ENCODE results near the gene APOM.

The APOM gene

DNA sequence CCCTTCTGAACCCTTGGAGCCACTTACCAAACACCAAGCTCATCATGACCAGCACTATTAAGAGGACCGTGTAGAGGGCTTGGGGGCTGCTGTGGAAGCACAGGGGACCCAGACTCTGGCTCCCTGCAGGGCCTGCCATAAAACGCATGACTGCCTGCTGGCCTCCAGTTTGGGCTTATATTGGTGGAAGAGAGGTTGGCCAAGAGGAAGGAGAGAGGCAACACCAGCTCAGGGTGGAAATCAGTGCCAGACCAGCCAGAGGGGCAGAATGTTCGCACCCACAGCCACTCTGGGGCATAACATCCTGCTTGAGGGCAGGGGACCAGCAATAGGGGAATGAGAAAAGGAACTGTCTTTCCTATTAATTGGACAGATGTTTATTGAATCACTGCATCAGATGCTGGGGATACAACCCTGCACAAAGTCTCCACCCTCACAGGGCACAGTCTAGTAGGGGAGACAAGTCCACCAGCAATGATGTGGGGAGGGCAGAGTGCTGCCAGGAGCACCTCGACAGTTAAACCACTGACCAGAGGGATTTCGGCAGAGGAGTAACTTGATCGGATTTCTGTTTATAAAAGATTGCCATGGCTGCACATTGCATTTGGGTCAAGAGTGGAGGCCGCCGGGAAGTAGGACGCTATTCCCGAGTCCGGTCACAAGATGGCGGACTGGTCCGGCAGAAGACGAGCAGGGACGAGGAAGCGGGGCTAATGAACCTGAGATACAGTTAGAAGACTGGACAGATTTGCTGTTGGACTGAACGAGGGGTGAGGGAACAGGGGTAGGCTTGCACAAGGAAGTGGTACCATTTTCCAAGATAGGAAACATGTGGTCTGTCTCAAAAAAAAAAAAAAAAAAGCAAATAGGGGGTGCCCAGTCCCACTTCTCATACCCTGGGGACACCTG is 24.8 kb downstream of the APOM start, which contains the start of gene LY6G5C:
Gene LY6G5C, minus strand, starts transcription at position 842 of the 909 bp plus-strand sequence. Its CDS starts 694 bp downstream, at position 148.
- peak; percentile 43 for DNase-seq (ENCODE audit: low read depth)

DNA sequence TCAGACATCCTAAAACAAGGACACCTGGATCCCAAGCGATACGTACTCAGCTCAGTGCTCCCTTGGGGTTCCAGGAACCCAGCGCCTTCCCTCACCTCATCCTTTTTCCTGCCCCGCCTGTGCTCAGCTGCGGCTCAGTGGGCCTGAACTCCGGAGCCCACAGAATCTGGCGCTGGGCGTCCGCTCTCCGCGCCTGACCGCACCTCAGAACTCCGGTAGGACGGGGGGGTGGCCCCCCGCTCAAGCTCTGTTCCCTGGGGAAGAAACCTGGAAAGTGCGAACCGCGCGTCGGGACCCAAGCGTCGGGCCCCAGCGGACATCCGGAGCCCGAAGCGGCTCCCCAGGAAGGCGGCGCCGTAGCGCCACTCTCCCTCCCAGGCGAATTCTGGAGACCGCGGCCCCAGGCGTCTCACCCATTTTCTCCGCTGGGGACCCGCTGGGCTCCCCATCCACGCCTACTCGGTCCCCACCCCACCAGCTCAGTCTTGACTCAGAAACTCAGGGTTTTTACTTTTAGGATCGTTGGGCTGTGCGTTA is 25.5 kb downstream of the APOM start:
- no peak for DNase-seq (ENCODE audit: low read depth)

DNA sequence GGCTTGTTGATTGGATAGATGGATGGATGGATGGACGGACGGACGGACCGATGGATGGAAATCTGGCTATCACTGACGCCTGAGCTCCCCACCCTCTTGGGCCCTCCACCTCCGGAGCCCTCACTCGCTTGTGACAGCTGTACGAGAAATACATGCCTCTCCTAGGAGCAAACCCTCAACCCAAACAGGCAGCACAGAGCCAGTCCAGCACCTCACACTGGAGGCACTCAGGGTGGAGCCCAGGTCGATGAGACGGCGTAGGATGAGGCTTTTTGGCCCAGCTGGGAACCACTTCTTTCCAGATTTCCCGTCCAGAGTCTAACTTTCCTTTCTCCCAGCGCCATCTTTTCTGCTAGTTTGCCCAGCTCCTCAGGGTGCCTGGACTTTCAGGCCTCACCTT is 27.9 kb downstream of the APOM start:
- no peak for DNase-seq (ENCODE audit: low read depth)

DNA sequence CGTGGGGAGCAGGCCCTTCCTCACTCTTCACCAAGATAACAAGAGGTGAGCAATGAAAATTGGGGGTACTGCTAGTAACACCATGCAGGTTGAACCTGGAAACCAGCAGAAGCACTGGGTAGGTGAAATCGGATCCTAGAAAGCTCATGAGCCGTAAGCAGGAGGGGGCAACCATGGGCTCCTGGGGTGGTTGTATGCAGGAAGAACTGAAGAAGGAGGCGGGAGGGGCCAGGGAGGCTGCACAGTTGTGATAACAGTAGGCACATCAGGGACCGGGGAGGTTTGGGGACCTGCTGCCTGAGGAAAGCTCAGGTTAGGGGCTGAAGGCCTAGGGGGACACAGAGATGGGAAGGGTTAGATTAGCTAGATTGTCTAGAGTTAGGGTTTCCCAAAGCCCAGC is 30.8 kb downstream of the APOM start:
- DNase-seq (ENCODE audit: low read depth), result no peak

DNA sequence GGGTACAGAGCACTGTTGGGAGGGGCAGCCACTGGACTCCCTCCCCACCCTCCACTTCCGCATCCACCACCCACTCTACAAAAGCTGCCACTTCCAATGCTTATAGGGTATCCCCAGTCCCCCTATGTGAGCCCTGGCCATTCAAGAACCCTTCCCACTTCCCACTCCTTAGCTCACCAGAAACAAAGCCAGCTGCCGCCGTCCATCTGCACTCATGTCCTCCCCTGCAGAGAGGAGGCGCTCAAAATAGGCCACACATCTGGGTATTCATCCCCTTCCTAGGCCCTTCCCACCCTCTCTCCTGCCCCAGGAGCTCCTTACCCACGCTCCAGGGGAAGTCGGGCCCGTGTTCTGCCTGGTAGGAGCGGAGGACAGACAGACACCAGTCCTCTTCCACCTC is 31.6 kb downstream of the APOM start:
- no peak for DNase-seq (ENCODE audit: low read depth)

DNA sequence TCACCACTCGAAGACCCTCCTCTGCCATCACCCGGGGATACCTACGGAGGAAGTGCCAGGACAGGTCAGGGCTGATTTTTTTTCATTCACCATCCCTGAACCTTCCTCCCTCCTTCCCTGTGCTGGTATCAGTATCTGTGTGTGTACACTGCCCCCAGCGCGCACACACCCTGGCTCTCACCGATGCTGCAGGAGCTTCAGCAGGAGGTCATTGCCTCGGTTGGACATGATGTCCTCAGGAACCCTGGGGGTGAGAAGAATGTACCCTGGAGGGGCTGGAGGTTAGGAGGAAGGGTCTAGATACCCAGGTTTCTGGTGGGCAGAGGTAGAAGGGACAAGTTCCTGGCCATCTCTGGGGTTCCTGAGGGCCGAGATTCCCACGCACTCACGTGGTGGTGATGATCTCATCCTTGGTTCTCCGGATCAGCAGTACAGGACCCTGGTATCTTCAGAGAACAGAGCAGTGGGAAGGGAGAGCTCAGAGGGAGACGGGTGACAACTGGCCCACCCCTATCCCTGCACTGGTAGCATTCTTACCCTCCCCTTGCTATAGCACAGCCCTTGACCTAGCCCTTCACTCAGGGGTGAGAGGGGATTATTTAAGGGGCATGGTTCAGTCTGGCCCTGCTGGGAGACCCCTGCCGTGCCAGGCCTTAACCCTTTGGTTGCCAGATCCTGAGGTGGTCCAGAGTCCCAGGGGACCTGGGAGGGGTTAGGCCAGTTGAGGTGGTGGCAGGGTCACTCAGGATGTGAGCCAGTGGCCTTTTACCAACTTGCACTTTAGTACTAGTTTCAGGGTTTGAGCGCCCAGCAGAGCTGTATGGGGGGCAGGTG is 32.4 kb downstream of the APOM start:
- DNase-seq (ENCODE audit: low read depth), result no peak

DNA sequence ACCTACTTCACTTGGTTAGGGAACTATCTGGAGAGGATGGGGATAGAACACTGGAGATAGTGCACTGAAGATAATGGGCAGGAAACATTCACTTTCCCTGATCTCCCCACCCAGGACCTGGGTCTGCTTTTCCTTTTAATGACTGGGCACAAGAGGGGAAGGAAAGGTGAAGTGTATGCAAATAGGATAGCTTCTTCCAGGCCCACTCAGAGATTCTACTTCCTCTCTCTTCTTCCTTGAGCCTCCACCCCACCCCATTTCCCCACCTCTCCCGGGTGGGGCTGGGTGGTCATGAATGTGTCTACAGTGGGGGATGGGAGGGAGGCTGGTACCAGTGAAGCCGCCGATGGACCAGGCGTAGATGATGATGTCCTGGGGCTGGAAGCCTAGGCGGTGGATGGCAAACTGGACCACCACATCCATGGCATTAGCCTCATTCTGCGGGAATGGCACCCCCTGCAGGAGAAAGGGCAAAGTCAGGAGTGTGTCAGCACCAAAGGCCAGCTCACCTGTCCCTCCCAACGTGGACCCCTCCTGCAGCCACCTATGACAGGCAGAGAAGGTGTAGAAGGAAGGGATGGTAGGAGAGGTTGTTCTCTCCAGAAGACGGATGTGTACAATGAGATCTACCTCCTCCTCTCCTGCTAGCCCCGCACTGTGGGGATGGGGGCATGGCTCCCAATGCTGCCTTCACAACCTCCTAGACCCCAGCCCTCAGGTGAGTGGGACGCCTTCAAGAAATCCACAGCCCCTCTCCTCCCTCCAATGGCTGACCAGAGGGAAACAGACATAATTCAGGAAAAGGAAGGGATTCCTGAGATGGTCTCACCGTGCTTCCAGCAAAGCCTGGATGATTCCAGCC is 33.8 kb downstream of the APOM start:
- DNase-seq (ENCODE audit: low read depth), result no peak

DNA sequence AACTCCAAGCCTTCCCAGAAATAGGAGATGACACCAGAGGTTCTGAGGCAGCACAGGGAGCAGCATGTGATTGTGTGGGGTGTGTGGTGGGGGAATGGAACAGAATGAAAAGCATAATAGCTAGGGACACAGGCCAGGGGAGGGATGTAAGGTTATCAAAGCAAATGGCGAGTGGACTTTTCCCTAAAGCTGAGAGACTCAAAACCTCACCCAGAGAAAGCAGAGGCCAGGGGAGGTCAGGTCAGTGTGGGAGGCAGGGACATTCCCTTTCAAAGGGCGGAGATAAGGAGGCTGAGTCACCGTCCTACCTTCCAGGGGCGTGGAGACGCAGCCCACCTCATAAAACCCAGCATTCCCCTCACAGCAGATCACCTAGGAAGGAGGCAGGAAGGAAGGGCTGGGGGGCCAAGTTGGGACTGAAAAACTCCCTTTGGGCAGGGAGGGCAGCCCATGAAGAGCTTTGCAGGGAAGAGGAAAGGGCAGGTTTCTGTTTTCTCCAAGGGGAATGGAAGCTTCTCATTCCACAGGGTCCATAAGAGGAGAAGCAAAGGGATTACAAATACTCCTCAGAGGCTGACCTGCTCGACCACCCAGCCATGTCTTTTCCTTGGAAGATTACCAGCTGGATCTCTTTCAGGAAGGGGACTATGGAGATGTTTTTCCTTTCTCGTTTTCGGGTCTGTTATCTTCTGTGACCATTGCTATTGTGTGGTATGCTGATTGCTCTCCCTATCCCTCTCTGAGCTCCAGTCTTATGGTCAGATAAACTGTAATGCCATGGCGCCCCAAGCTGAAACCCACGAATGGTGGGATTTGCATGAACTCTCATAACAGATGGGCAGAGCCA is 34.8 kb downstream of the APOM start:
- DNase-seq (ENCODE audit: low read depth), result no peak

DNA sequence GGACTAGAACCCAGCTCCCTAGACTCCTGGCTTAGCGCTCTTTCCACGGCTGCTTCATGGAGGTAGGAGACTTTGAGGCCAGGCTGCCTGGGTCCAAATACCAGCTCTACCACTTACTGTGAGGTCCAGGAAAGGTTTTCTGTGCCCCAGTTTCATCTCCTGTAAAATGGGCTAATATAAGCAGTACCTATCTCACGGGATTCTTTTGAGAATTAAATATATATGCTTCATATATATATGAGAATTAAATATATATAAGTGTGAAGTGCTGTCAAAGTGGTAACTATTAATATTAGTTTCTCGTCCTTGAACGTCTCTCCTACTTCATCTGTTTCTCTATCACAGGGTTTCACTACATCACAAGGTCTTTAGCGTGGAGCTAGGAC is 35.4 kb downstream of the APOM start:
- DNase-seq (ENCODE audit: low read depth), result no peak

DNA sequence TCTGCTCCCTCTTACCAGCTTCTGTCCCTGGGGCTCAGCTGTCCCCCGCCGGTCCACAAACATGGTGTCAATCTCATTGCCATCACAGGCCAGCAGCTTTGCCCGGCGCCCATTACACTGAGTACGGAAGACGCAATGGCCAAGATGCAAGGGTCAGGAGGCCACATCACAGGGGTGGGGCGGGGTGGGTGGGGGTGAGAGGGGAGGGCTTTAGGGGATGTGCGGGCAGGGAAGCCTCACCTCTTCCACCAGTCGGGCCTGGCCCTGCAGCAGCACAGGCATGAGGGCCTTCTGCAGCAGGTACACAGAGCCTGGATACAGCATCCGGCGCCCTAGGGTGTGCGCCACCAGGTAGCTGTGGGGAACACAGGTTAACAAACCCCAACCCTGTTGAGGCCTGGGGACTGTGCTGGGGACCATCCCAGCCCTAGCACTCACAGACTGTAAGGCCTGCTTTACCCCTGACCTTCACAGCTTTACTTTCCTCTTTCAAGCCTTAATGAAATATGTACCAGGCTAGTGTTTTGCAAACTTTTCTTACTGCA is 35.9 kb downstream of the APOM start:
- no peak for DNase-seq (ENCODE audit: low read depth)

DNA sequence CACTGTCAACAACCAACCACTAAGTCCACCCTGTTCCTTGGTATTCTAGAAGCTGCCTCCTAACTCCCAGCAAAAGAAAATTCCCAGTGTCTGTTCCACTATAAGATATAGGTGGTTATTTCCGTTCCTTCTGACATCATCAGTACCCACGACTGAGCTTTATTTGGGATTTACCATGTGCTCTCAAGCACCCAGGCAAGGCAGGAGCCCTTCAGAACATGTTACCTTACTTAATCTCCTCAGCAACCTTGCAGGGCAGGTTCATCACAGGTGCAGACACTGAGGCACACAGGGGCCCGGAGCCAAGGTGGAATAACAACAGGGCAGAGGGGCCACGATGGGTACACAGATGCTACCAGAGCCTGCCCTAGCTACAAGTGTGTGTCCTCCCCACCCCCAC is 36.7 kb downstream of the APOM start:
- no peak for DNase-seq (ENCODE audit: low read depth)

DNA sequence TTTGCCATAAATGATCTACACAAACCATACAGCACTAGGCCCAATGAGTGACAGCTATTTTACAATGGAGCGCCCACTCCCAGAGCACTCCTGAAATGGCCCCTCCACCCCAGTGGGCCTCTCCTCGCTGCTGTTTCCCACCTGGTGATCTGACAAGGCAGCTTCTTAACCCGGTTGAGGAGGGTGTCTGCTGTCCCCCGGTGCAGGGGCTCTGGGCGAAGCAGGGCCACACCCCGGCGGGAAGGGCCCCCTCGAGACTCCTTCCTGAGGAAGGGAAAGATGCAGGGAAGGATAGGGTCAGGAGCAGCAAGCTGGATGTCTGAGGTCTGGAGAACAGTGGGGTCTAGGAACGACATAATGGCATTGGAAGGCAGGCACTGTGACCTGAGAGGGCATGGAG is 37.2 kb downstream of the APOM start:
- DNase-seq (ENCODE audit: low read depth), result no peak

DNA sequence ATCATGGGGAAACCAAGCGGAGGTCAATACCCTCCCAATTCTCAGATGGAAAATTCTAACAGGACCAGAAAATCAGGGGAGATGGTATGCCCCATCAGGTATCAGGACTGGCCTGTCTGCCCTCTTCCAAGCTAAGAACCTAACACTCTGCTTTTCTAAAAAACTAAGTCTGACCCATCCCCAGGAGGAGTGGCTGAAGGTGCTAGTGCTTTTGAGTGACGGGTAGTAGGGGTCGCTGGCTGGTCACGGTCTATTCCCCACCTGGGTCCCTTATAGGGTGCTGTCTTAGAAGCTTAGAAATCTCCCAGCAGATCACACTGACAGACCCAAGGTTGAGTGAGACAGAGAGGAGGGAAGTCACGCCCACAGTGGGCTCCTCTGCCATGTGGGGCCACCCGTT is 37.8 kb downstream of the APOM start:
- no peak for DNase-seq (ENCODE audit: low read depth)

DNA sequence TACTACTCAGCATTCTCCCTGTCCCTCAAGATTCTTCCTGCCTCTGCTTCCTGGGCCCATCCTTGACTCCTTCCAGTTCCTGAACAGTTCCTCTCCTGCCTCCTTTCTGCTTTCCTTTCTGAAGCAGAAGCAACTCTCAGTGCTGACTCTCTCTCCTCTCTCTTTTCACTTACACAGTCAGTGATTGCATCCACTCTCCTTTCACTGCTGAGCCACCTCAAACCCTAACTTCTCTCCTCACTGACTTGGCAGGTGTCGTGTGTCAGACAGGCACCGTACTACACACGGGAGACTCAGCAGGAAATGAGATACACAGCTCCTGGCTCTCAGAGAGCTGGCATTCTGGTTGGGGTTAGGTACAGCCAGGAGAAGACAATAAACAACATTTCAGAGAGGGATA is 41.9 kb downstream of the APOM start:
- DNase-seq (ENCODE audit: low read depth), result no peak

DNA sequence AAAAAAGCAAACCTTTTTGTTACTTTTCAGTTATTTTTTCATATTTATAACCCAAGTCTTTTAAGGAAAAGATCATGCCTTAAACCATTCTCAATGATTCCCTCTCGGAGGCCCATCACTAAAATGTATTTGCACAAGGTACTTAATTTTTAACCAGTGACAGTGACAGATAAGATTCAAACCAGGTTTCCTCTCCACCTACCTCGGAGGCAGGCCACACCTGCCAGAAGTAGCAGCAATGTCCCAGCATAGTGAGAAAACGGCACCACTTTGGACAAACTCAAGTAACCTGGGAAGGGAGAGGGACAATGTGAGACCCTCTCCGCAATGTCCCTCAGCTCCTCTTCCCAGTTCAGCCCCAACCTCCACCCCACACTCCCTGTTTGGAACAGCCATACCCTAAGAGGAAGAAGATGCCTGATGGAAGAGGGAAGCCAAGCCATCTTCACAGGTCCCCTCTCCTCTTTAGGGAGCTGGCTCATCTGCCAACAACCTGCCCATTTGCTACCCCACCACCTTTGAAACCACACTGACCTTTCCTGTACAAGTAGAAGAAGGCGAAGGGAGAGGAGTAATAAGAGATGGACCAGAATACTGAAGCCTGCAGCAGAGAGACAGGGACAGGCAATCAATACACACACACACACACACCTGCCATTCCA is 45.2 kb downstream of the APOM start:
- no peak for DNase-seq (ENCODE audit: low read depth)

DNA sequence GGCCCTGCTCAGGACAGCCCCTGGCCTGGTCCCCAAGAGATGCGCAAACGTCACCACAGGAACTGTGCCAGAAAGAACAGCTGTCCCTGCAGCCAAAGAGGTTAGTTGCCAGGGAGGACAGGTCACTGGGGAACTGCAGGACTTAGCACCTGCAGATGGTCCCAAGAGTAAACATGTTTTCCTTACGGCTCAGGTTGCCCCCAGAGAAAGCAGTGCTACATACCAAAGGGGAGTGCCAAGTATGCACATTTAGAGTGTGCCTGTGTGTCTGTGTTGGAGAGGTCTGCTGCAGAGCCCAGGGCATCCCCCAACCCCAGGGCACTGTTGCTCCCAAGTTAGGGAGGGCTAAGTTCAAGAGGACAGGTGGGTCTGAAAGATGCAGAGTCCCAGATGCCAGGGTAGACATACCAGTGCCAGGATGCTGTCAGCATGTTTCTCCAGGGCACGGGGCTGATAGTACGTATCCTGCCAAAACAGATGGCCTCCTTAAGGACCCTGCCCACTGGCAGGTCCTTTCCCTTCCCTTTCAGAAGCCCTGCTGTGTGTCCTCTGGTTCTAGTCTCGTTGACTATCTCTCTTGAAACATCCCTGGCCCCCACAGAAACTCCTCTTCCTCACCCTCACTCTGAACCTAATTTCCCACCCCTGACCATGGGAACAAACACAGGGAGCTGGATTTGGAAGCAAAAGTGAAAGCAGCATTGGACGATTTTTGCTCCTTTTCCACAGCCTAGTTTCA is 46.1 kb downstream of the APOM start:
- DNase-seq (ENCODE audit: low read depth), result no peak

DNA sequence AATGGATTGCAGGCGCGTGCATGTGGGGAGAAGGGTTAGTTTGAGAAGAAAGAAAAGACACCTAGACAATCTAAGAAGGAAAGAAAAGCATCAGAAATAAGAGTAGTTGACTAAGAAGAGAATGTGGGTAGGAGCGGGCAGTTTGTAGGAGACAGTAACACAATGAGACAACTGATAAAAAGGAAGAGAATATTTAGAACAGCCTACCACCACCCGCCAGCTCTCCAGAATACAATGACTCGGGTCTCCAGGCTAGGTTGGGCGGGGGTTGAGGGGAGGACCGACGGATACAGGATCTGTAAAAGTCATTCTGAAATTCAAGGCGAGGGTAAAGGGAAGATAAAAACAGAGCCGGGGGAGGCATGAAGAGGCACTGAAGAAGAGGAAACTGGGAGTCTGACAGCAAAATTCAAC is 46.7 kb downstream of the APOM start:
- DNase-seq (ENCODE audit: low read depth), result no peak

DNA sequence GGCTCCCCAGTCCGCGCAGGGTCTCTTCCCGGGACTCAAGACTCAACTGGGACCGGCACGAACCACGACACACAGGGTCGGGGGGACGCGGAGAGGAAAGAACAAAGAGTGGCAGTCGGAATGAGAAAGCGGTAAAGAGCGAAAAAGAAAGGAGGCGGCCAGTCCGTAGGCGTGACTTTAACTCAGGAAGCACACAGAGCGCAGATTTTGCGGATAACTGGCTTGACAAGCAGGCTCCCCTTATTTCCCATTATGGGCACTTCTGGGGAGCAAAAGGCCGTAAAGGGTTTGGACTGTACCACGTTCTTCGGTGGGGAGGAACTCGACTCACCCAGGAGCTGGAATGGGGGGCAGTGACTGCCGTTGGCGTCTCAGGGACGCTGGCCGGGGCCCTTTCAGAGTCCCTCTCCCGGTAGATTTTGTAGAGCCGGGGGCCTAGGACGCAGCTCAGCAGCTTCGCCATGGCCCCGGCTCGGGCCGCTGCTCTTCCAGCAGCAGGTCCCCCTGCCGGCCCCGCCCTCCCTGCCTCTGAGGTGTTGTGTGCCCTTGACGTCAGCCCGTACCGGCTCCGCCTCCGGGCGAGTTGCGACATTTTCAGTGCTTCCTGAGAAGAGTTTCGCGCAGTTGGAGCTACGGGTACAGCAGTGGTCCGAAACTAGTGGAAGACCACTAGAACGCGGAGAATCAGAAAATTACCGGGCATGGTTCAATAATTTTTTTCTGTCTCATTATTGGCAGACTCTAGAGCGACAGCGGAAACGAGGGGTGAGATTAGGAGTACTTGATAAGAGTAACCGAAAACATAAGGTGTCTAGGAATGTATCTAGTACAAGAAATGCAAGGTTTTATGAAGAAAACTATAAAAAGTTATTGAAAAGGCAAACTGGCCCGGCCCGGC is 47.4 kb downstream of the APOM start, which contains the start of gene ABHD16A:
Gene ABHD16A, minus strand, starts transcription at position 506 of the 898 bp plus-strand sequence. Its CDS starts 43 bp downstream, at position 463.
- DNase-seq (ENCODE audit: low read depth), result peak; percentile 96

All from activated T-cell treated with anti-CD3 and anti-CD28 coated beads for 1 hour (primary cell).